A673 (cell line): ENCODE results near the gene THADA. TPM values are rescaled to one million over a fixed set of nuclear protein-coding genes. Genes with fewer than 3 reads are reported as not detected.
"Not testable (repeated sequence)": the region's sequence is repeated elsewhere in the genome, so short reads cannot be mapped to it uniquely, and the experiment has no call there.

Experiments
- BruUV-seq: library from RNA; stranded (reverse); fragments of 400-500 nt; replicated peaks from 2 replicates; lab custom pipeline; 2021; lab: Mats Ljungman, UMichigan
- CTCF ChIA-PET: fragments of 300-600 bp; sonication (Branson Sonifier 250); formaldehyde crosslinking; loops from one replicate; lab custom pipeline; 2022; ENCODE audit warnings: antibody characterized with exemption; lab: Charles Lee
- POLR2A ChIA-PET: fragments of 300-600 bp; sonication (Branson Sonifier 250); formaldehyde crosslinking; loops from one replicate; lab custom pipeline; 2022; ENCODE audit warnings: antibody characterized with exemption; ENCODE audit not compliant: low non-redundant PET; lab: Charles Lee
- DNase-seq: peaks from one replicate; pipeline ENCODE4 v3.0.0-alpha.2; 2015; ENCODE audit warnings: low spot score
- H3K27ac ChIP-seq: fragments of 200-600 bp; sonication (generic); 2 replicates; pipeline ENCODE4 v1.5.1; 2016; ENCODE audit warnings: mixed run types, low read depth, mild to moderate bottlenecking, mixed read lengths, antibody characterized with exemption, low read length; ENCODE audit not compliant: poor library complexity, severe bottlenecking
- H3K27me3 ChIP-seq: fragments of 200-600 bp; sonication (generic); replicated peaks from 2 replicates; pipeline ENCODE4 v1.6.1; 2017; ENCODE audit warnings: mixed run types, low read depth, mild to moderate bottlenecking, mixed read lengths, antibody characterized with exemption, low read length; ENCODE audit not compliant: insufficient read depth, poor library complexity
- H3K36me3 ChIP-seq: fragments of 200-600 bp; sonication (generic); 2 replicates; pipeline ENCODE4 v1.6.1; 2016; ENCODE audit warnings: mixed run types, mild to moderate bottlenecking, mixed read lengths, antibody characterized with exemption, low read length; ENCODE audit not compliant: insufficient read depth, poor library complexity, severe bottlenecking
- H3K4me1 ChIP-seq: fragments of 200-600 bp; sonication (generic); 2 replicates; pipeline ENCODE4 v1.6.1; 2017; ENCODE audit warnings: mixed run types, mild to moderate bottlenecking, mixed read lengths, antibody characterized with exemption, low read length; ENCODE audit not compliant: insufficient read depth, poor library complexity, severe bottlenecking
- H3K4me3 ChIP-seq: fragments of 200-600 bp; sonication (generic); 2 replicates; pipeline ENCODE4 v1.5.1; 2016; ENCODE audit warnings: low read depth, mixed run types, mild to moderate bottlenecking, mixed read lengths, low read length; ENCODE audit not compliant: poor library complexity, severe bottlenecking
- H3K9me3 ChIP-seq: fragments of 200-600 bp; sonication (generic); 2 replicates; pipeline ENCODE4 v1.6.1; 2016; ENCODE audit warnings: mixed run types, low read depth, mild to moderate bottlenecking, mixed read lengths, antibody characterized with exemption, low read length; ENCODE audit not compliant: poor library complexity, severe bottlenecking
- EZH2 ChIP-seq: fragments of 200-600 bp; sonication (generic); IDR thresholded peaks from 2 replicates; pipeline ENCODE4 v1.6.1; 2017; ENCODE audit warnings: borderline replicate concordance, low read depth, mild to moderate bottlenecking, mixed read lengths, antibody characterized with exemption, low read length; ENCODE audit not compliant: poor library complexity, severe bottlenecking
- intact Hi-C: fragments of 100-400 bp; cut with micrococcal nuclease; formaldehyde crosslinking; loops from one replicate; pipeline ENCODE4 v1.10.0; 2022; ENCODE audit not compliant: unreplicated experiment
- total RNA-seq: library from RNA; stranded (reverse); gene quantifications from 2 replicates; pipeline ENCODE4 v1.2.3, GENCODE V29; 2021
- TF ChIP-seq, protein P1 (sequence below): fragments of 300-800, 200-600 bp; sonication (generic); conservative IDR thresholded peaks from 2 replicates; pipeline ENCODE4 v1.5.1; 2017; ENCODE audit warnings: low read depth, mild to moderate bottlenecking, antibody characterized with exemption, low read length, moderate library complexity, mixed read lengths

The THADA gene
- total RNA-seq, 1 experiment from 2014 or later, result 39.7 TPM

DNA sequence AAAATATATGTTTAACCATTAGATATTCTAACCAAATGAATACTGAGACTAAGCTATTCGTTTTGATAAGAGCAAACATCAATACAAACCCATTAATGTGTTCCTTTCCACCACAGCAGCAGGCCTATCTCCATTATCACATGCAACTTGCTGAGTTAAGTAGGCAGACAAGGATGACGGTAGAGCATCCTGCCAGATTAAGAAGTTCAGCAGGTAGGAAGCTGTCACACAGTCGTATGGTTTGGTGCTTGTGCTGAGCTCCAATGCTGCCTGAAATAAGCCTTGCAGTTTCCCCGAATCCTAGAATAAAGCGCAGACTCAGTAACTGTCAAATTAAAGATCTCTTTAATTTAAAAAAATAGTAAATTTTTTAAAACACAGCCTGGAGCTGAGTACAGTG, 39.6 kb downstream of the THADA start:
- H3K27me3 ChIP-seq, result no peaks in the 10 kb centered on the region
- H3K36me3 ChIP-seq, result peaks cover 30% of the 10 kb centered on the region
- no peak for TF ChIP-seq EZH2
- TF ChIP-seq, protein P1, sequence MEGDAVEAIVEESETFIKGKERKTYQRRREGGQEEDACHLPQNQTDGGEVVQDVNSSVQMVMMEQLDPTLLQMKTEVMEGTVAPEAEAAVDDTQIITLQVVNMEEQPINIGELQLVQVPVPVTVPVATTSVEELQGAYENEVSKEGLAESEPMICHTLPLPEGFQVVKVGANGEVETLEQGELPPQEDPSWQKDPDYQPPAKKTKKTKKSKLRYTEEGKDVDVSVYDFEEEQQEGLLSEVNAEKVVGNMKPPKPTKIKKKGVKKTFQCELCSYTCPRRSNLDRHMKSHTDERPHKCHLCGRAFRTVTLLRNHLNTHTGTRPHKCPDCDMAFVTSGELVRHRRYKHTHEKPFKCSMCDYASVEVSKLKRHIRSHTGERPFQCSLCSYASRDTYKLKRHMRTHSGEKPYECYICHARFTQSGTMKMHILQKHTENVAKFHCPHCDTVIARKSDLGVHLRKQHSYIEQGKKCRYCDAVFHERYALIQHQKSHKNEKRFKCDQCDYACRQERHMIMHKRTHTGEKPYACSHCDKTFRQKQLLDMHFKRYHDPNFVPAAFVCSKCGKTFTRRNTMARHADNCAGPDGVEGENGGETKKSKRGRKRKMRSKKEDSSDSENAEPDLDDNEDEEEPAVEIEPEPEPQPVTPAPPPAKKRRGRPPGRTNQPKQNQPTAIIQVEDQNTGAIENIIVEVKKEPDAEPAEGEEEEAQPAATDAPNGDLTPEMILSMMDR, result no peak
- intact Hi-C loops, result no loop called here
- no peak overlapping the region for H3K4me3 ChIP-seq
- no TSS peak for BruUV-seq
- H3K27ac ChIP-seq, result no peak overlapping the region
- H3K9me3 ChIP-seq, result no peaks in the 10 kb centered on the region
- CTCF ChIA-PET, result no interaction called here
- no peak for DNase-seq
- no peaks in the 10 kb centered on the region for H3K4me1 ChIP-seq
- POLR2A ChIA-PET, result interaction anchor here (0.6 kb wide), 1 partner anchor 21 kb away, joined by 5 read pairs; no protein-coding TSS in a partner anchor

DNA sequence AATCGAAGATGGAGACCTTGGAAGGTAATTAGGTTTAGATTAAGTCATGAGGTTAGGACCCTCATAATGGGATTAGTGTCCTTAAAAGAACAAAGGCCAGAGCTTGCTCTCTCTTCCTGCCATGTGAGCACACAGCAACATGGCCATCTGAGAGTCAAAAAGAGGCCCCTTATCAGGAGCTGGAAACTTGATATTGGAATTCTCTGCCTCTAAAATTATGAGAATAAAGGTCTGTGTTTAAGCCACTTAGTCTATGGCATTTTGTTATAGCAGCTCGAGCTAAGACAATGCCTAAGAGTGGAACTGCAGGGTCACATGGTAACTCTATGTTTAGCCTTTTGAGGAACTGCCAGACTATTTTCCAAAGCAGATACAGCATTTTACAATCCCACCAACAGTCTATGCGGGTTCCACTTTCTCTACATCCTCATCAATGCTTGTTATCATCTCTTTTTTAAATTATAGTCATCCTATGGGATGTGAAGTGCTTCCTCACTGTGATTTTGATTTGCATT, 42.4 kb downstream of the THADA start:
- Histone ChIP-seq H3K27me3 (no peaks in the 10 kb centered on the region), H3K36me3 (peaks cover 33% of the 10 kb centered on the region), H3K4me1 (no peaks in the 10 kb centered on the region), H3K4me3 (no peak overlapping the region), H3K9me3 (no peaks in the 10 kb centered on the region), H3K27ac (no peak overlapping the region)
- ChIA-PET CTCF (no interaction called here), POLR2A (no interaction called here)
- intact Hi-C loops, result no loop called here
- DNase-seq, result no peak
- no TSS peak for BruUV-seq
- no peak for TF ChIP-seq EZH2
- TF ChIP-seq, protein P1, result no peak

DNA sequence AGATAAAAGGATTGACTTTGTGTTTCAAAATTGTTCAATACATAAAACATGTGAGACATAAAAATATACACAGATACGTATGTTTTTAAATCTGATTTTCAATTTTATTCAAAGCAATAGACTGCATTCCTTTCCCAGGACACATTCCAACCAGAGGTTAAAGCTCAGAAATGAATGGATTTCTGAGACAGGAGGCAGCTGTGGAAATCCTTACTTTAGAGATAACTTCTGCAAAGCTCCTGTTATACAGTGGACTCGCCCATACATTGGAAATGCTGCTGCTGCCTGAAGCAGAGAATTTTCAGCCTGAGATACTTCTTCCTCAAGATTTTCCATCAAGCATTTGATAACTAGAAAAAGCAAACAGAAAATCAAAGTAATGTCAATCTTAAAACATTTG, 43.8 kb downstream of the THADA start:
- TF ChIP-seq, protein P1, result no peak
- TF ChIP-seq EZH2, result no peak
- POLR2A ChIA-PET, result no interaction called here

DNA sequence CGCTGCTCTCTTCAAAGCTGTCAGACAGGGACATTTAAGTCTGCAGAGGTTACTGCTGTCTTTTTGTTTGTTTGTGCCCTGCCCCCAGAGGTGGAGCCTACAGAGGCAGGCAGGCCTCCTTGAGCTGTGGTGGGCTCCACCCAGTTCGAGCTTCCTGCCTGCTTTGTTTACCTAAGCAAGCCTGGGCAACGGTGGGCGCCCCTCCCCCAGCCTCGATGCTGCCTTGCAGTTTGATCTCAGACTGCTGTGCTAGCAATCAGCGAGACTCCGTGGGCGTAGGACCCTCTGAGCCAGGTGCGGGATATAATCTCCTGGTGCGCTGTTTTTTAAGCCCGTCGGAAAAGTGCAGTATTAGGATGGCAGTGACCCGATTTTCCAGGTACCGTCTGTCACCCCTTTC, 47.5 kb downstream of the THADA start:
- CTCF ChIA-PET, intact Hi-C loops, BruUV-seq, H3K4me1 ChIP-seq, DNase-seq, POLR2A ChIA-PET, H3K27ac ChIP-seq, H3K9me3 ChIP-seq, H3K4me3 ChIP-seq, H3K27me3 ChIP-seq: not testable (repeated sequence)
- H3K36me3 ChIP-seq, result peaks cover 16% of the 10 kb centered on the region

More for the DNA sequence above, 43.8 kb downstream of the THADA start:
- H3K4me3 ChIP-seq, result no peak overlapping the region
- no TSS peak for BruUV-seq
- intact Hi-C loops, result no loop called here
- no peak for DNase-seq
- H3K27ac ChIP-seq, result no peak overlapping the region
- CTCF ChIA-PET, result no interaction called here
- peaks cover 27% of the 10 kb centered on the region for H3K36me3 ChIP-seq
- H3K4me1 ChIP-seq, result no peaks in the 10 kb centered on the region
- no peaks in the 10 kb centered on the region for H3K27me3 ChIP-seq
- no peaks in the 10 kb centered on the region for H3K9me3 ChIP-seq
